OCI-LY1 (cell line): ENCODE measurements around the gene CCR4.

ENCODE experiments used
- EZH2 ChIP-seq: fragments of 200-600 bp; sonication (generic), shearing (Covaris generic); IDR thresholded peaks from 2 replicates; pipeline ENCODE4 v1.8.0; 2017; ENCODE audit warnings: borderline replicate concordance, mixed run types, mild to moderate bottlenecking, antibody characterized with exemption, low read length, moderate library complexity, mixed read lengths
- TF ChIP-seq, protein P1 (sequence below): fragments of 200-600 bp; sonication (generic), shearing (Covaris generic); IDR thresholded peaks from 2 replicates; pipeline ENCODE4 v1.5.1; 2017; ENCODE audit warnings: mild to moderate bottlenecking, antibody characterized with exemption, low read length, moderate library complexity, mixed read lengths

DNA sequence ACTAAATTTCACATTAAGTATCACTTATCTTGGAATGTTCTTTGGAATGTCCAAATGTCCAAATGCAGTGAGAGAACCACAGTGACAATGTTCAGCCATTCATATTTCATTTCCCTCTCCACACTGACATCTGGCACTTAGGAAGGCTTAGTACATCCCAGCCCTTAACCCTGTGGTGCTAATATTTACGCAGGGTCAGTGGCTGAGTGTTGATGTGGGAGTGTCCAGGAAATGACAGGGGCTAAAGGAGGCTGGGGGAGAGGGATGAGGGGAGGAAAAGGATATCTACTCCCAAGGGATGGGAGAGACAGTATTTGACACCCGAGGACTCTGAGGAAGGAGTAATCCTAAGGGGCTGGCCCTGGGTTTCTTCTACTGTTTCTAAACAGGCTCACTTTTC is 14.1 kb upstream of the CCR4 start:
- TF ChIP-seq, protein P1, sequence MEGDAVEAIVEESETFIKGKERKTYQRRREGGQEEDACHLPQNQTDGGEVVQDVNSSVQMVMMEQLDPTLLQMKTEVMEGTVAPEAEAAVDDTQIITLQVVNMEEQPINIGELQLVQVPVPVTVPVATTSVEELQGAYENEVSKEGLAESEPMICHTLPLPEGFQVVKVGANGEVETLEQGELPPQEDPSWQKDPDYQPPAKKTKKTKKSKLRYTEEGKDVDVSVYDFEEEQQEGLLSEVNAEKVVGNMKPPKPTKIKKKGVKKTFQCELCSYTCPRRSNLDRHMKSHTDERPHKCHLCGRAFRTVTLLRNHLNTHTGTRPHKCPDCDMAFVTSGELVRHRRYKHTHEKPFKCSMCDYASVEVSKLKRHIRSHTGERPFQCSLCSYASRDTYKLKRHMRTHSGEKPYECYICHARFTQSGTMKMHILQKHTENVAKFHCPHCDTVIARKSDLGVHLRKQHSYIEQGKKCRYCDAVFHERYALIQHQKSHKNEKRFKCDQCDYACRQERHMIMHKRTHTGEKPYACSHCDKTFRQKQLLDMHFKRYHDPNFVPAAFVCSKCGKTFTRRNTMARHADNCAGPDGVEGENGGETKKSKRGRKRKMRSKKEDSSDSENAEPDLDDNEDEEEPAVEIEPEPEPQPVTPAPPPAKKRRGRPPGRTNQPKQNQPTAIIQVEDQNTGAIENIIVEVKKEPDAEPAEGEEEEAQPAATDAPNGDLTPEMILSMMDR: no peak
- no peak for TF ChIP-seq EZH2
